Activated CD4-positive, alpha-beta T cell treated with anti-CD3 and anti-CD28 coated beads for 48 hours (primary cell): ENCODE data around the gene HNRNPUL2.
"Not testable (repeated sequence)": the region's sequence is repeated elsewhere in the genome, so short reads cannot be mapped to it uniquely, and the experiment has no call there.

Experiments used
- DNase-seq: peaks from one replicate; pipeline ENCODE4 v3.0.0-alpha.2; 2020

The HNRNPUL2 gene

DNA sequence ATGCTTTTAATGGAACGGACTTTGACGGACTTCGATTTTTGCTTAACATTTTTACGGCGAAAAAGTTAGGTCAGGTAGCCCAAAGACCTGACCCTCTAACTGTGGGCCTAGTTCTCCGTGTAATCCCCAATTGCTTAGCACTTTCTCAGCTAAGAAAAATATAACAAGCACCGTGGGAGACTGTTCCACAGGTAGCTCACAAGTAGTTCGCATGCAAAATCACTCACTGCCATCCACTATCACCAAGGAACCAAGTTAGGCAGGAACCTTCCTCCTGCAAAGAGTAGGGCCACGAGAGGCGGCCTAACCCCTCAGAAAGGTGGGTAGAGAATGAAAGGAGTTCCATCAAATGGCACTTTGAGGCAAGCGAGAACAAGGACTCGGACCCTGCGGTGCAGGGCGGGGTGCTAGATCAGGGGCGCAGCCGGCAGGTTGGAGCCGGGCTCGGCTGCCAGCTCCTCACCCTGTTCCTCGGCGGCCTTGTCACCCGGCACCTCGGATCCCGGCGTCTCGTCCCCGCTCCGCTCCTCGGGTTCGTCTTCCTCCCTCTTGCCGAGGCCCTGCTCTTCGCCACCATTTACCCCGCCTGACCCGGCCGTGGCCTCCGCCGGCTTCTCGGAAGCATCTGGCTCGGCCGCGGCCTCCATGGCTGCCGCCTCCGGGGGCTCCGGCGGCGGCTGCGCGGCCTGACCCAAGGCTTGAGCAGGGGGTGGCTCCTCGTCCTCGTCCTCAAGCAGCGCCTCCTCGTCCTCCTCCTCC, 922 bp downstream of the HNRNPUL2 start:
- peak; percentile 37 for DNase-seq

DNA sequence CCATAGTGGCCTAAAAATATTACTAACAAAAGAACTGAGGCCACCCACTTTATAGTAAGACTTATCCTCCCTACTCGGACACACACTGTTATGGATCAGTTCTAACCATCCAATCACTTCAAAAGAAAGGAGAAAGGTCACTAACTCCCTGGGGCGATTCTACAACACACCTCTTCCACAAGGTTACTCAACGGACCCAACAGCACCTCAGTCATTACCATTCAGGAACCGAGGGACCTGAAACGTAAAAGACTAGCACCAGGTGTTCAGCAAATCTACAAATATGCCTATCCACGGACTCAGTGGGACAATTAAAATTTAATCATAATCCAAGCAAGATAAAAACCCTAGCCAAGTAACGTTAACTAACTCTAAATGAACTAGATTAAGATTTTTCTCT, 1.6 kb downstream of the HNRNPUL2 start:
- no peak for DNase-seq

GRCh38 chr11:62724171-62724570, 3.1 kb downstream of the HNRNPUL2 start:
- no peak for DNase-seq

DNA sequence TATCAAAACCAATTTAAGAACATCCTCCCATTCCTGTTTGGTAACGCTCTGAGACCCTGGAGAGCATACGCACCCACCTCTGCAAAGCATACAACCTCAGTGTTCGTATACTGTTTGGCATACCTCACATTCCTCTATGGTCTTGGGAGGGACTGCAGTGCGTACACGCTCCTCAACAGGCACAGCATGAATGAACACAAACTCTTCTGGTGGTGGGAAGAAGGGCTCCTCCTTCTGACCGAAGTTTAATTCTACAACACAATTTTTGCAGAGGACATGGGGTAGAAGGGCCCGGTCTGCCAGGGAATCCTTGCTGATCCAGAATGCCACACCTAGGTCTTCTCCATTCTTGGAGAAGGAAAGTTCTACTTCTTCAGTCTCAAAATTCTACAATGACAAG, 5.3 kb downstream of the HNRNPUL2 start:
- DNase-seq = no peak

GRCh38 chr11:62719302-62719978, 7.8 kb downstream of the HNRNPUL2 start:
- no peak for DNase-seq

- no peak for DNase-seq
Observed at GRCh38 chr11:62716816-62717215, 10.4 kb downstream of the HNRNPUL2 start.

DNA sequence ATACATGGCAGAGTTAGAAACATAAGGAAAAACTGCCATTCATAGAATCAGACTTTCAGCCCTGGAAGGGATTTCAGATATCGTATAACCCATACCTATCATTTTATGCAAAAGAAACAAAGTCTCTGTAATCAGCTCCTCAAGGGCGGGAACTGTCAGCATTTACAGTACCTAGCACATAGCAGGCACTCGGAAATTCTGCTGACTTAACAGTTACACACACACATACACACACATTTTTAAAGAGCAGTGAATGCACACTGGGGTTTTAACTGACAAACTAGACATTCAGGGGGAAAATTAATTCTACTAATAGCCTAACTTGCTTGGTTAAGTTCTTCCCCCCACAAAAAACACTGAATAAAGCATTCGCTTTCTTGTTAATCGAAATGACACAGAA, 11.1 kb downstream of the HNRNPUL2 start:
- DNase-seq = no peak

DNA sequence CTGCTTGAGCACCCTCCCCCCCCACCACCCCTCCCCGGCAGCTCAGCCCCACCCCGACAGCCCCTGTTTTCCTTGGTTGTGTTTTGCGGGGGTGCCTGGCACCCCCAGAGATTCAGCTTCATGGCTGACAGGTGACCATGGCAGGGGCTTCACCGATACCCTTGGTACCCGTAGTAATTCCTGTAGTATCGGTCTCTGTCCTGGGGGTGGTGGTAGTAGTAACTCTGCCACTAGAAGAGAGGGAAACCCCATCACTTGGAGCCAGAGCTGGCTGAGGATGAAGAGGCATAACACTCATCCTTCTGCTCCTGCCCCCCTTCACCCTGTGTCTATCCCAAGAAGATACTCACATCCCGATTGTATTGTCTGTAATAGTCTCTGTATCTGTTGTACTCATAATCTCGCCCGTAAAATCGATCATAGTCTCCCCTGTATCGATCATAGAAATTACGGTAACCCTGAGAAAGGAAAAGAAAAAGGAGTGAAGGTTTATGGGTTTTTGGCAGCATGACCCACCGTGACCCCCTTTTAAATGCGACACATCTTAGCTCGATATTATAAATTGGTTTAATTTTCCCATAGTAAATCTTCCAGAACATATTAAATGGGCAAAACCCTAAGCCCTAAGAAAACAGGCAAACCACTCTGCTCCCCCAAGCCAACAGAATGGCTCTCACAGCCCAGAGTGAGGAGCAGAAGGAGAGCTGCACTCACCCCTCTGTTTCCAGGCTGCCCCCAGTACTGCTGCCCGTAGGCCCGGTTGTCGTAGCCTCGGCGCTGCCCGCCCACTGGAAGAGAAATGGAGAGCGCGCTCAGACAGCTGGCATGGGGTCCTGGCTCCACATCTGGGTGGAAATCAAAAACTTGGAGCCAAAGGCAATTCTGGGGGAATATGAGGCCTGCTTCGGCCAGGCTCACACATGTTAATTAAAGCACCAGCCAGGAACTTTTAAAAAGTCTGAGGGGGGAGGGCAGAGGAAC, 11.8 kb downstream of the HNRNPUL2 start:
- no peak for DNase-seq

- DNase-seq = no peak
Observed at GRCh38 chr11:62713343-62713742, 13.9 kb downstream of the HNRNPUL2 start.

GRCh38 chr11:62712861-62713260, 14.4 kb downstream of the HNRNPUL2 start:
- no peak for DNase-seq

GRCh38 chr11:62712276-62712812, 14.9 kb downstream of the HNRNPUL2 start:
- DNase-seq = no peak

DNA sequence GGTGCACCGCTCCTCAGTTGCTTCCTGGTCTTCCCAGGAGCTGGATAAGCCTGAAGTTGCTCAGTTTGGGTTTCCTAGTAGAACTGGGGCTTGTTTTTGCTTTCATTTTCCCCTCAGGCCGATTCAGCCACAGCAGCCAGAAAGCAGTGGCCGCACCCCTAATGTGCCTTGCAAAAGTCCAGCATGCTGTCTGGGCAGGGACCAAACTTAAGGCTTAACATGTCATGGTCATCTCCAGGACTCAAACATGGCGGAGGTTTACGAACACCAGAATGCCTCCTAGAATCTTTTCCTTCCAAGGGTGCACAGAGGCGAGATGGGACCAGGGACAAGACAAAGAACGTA, 17.3 kb downstream of the HNRNPUL2 start:
- DNase-seq = no peak

DNA sequence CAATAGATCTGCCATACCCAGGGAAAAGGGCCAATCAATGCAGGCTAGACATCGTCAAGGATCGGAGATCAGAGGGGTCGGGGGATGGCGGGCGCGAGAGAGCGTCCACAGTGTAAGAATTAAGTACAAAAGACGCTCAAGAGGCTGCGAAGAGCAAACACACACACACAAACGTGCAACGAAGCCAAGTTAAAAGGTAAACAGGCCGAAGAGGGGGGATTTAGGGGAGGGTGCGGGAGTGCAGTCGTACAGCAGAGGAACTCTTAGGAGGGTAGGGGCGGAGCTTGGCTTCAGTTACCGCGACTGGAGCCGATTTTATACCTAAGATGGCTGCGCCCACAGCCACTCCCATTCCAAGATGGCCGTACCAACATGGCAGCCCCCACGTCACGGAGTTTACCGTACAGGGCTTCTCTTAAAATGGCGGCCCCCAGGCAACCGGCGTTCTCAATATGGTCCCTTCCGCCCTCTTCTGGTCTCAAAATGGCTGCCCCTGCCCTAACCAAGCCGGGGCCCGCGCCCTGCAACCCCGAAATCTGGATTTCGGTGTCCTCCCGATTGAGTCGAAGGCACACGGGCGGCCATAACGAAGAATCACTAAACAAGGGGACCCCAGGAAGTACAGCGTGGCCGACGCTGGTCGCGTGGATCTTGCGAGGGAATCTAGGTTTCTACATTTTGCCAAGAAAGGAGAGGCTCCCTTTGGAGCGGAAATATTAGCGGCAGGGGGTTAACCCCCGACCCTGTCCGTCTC, 17.8 kb downstream of the HNRNPUL2 start:
- peak; percentile 98 for DNase-seq

GRCh38 chr11:62708793-62709192, 18.5 kb downstream of the HNRNPUL2 start:
- peak; percentile 63 for DNase-seq

DNA sequence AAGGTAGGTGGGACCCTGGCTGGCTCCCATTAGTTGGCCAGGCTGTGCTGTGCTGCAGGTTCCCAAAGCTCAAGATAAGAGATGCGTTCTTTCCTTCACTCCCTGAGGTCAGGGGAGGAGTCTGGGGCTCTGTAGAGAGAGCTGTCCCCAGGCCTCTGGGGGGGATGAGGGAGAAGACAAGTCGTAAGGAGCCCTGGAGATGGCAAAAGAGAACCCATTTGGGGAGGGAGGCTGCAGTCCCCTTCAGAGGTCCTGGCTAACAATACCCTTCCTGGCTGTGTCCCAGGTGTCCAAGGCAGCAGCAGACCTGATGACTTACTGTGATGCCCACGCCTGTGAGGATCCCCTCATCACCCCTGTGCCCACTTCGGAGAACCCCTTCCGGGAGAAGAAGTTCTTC, 18.9 kb downstream of the HNRNPUL2 start:
- DNase-seq = no peak

- DNase-seq = no peak
Observed at GRCh38 chr11:62707277-62707861, 19.9 kb downstream of the HNRNPUL2 start, which contains the start of the genes BSCL2 and GNG3. BSCL2 (minus strand) TSS chr11:62707424; CDS start chr11:62707195, 229 bp downstream. GNG3 (plus strand) TSS chr11:62707676; CDS start chr11:62708296, 620 bp downstream.

GRCh38 chr11:62706850-62707247, 20.4 kb downstream of the HNRNPUL2 start:
- no peak for DNase-seq

- peak; percentile 95 for DNase-seq
Observed at GRCh38 chr11:62705880-62706849, 21.1 kb downstream of the HNRNPUL2 start.

DNA sequence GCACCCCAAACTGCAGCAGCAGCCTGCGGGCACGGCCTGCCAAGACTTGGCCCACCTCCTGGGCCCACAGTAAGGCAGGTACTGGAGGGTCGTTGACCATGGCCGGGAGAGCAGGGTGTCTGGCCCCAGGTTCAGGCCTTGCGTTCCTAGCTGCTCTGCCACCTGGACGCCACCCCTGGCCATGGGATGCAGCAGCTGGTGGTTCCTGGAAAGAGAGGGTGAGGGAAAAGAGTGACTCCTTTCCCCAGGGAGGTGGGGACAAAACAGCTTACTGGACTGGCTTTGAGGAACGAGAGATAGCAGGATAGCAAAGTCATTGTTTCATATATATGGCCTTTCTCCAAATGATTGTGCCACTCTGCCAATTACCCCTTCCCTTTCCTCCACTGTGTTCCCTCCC, 21.8 kb downstream of the HNRNPUL2 start:
- no peak for DNase-seq

- DNase-seq = not testable (repeated sequence)
Observed at GRCh38 chr11:62703921-62704320, 23.3 kb downstream of the HNRNPUL2 start.

- no peak for DNase-seq
Observed at GRCh38 chr11:62702246-62702645, 25.0 kb downstream of the HNRNPUL2 start.
